ENCODE data around the gene ALX4. TPM values are rescaled to one million over a fixed set of nuclear protein-coding genes. Genes with fewer than 3 reads are reported as not detected.

The ALX4 gene
- total RNA-seq, 3 donors from 2014 or later (not counting 1 experiment from before 2014, with no cell fraction given) = not detected

DNA sequence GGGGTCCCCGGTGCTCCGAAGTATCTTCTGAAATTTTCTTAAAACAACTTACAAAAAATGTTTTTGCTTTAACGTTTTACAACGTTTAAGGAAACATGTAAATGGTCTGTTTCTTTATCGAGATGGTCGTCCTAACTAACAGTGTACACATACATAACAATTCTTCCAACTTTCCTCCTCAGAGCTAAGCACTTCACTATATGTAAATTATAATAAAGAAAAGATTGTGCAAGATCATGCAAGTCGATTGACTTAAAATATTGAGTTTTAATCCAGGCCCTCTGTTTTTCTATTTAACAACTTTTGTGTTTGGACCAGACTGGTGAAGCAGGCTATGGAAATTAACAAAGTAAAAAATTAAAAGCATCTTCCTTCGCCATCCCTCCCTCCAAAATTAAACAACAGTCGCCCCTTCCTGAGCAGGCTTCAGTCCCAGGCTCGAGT lies 4.9 kb downstream of the ALX4 start:
- Mint-ChIP-seq H3K4me3 (peak overlapping the region; percentile 93), H3K27me3 (ENCODE audit: low read depth in 2 of 2) (peaks cover 53 to 65% of the 10 kb centered on the region in 2 donors), H3K4me1 (peaks cover 22 to 31% of the 10 kb centered on the region in 2 donors), H3K27ac (no peak overlapping the region), H3K9me3 (no peaks in the 10 kb centered on the region), H3K36me3 (no peaks in the 10 kb centered on the region)
- ATAC-seq (no peak), DNase-seq (no peak)
- Histone ChIP-seq H3K36me3 (ENCODE audit: control insufficient read depth, insufficient read depth, low read length) (no peaks in the 10 kb centered on the region), H3K4me3 (ENCODE audit: low read length) (peak overlapping the region; percentile 47), H3K4me1 (ENCODE audit: control insufficient read depth, insufficient read depth, low read length) (peaks cover 29% of the 10 kb centered on the region), H3K27ac (ENCODE audit: low read length) (no peak overlapping the region), H3K9me3 (ENCODE audit: control insufficient read depth, insufficient read depth, low read length) (no peaks in the 10 kb centered on the region), H3K27me3 (ENCODE audit: control insufficient read depth, insufficient read depth, low read length) (peaks cover 45% of the 10 kb centered on the region)
- TF ChIP-seq, protein P1, sequence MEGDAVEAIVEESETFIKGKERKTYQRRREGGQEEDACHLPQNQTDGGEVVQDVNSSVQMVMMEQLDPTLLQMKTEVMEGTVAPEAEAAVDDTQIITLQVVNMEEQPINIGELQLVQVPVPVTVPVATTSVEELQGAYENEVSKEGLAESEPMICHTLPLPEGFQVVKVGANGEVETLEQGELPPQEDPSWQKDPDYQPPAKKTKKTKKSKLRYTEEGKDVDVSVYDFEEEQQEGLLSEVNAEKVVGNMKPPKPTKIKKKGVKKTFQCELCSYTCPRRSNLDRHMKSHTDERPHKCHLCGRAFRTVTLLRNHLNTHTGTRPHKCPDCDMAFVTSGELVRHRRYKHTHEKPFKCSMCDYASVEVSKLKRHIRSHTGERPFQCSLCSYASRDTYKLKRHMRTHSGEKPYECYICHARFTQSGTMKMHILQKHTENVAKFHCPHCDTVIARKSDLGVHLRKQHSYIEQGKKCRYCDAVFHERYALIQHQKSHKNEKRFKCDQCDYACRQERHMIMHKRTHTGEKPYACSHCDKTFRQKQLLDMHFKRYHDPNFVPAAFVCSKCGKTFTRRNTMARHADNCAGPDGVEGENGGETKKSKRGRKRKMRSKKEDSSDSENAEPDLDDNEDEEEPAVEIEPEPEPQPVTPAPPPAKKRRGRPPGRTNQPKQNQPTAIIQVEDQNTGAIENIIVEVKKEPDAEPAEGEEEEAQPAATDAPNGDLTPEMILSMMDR (IDR thresholded peaks at IDR 0.05) = no peak
- intact Hi-C loops (cut with micrococcal nuclease) = no loop called here
- 7% methylated on average over 5 of the region's 10 CpGs for WGBS (ENCODE audit: insufficient coverage)

DNA sequence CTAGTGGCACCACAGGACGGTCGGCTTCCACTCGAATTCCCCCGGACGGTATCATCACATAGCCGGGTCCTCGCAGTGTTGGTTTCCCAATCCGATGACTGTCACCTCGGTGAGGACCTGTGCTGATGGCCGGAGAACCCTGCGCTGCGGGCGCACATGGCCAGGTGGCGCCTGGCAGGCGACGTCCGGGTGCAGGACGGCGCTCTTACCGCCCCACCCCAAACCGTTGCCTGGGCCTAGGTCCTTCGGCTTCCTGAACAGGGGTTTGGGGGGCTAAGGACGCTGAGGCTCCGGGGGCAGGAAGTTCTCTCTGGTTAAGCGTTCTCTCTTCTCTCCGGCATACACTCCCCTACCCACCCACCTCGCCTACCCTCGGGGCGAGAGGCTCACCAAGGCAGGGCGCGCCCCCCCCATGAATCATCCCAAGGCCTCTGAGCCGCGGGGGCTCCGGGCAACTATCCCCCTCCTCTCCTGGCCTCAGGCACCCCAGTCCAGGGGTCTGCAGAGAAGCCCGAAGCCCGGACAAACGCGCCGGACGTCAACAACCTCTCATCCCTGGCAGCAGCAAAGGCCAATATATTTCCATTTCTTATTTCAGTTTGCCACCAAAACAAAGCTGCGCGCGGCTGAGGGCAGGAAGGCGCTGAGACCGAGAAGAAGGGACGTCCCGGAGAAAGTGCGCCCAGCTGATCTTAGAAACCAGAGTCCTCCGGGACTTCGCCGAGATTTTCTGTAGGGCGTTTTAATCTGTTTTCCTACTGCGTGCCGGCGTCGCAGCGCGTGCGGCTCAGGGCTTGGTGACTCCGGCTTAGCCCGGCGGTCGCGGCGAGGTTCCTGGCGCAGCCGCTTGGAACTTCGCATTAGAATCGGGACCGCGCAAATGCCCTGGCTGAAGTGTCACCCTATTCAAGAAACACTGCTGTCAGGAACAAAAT lies 5.6 kb downstream of the ALX4 start:
- Histone ChIP-seq H3K9me3 (ENCODE audit: control insufficient read depth, insufficient read depth, low read length) (no peaks in the 10 kb centered on the region), H3K27ac (ENCODE audit: low read length) (no peak overlapping the region), H3K4me3 (ENCODE audit: low read length) (no peak overlapping the region), H3K4me1 (ENCODE audit: control insufficient read depth, insufficient read depth, low read length) (peaks cover 28% of the 10 kb centered on the region), H3K36me3 (ENCODE audit: control insufficient read depth, insufficient read depth, low read length) (no peaks in the 10 kb centered on the region), H3K27me3 (ENCODE audit: control insufficient read depth, insufficient read depth, low read length) (peaks cover 45% of the 10 kb centered on the region)
- H3K36me3 Mint-ChIP-seq = no peaks in the 10 kb centered on the region
- peak overlapping the region; percentile 93 for H3K4me3 Mint-ChIP-seq
- TF ChIP-seq, protein P1 (IDR thresholded peaks at IDR 0.05) = no peak
- DNase-seq (no peak), ATAC-seq (no peak)
- peaks cover 22 to 31% of the 10 kb centered on the region in 2 donors for H3K4me1 Mint-ChIP-seq
- H3K27ac Mint-ChIP-seq = no peak overlapping the region
- 5% methylated on average over 71 of the region's 71 CpGs for WGBS (ENCODE audit: insufficient coverage)
- intact Hi-C loops (cut with micrococcal nuclease) = no loop called here
- H3K27me3 Mint-ChIP-seq (ENCODE audit: low read depth in 2 of 2) = peaks cover 53 to 67% of the 10 kb centered on the region in 2 donors
- H3K9me3 Mint-ChIP-seq = no peaks in the 10 kb centered on the region

DNA sequence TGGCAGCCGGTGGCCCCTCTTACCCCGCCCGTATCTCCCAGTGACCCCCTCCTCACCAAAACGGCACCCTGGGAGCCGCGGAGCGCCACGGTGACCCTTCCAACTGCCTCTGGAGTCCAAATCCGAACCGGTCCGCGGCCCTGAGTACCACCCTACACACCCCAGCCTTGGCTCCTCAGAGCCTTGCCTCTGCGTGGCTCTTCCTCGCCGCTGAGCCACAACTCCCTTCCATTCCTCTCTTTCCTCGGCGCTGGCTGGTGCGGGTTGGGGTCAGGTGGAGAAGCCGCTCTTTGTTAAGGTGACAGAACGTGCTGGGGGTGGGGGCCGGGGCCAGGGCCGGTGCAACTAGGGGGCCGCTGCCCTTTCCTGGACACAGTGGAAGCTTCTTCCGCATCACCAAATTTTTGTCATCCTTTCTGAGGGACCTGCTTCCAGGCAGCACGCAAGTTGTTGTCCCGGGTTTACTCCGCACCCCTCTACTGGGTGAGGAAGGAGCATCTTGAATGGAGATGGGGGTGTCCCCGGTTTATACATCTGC lies 6.5 kb downstream of the ALX4 start:
- WGBS (ENCODE audit: insufficient coverage) = 10% methylated on average over 28 of the region's 28 CpGs
- Histone ChIP-seq H3K4me1 (ENCODE audit: control insufficient read depth, insufficient read depth, low read length) (peaks cover 25% of the 10 kb centered on the region), H3K36me3 (ENCODE audit: control insufficient read depth, insufficient read depth, low read length) (no peaks in the 10 kb centered on the region), H3K9me3 (ENCODE audit: control insufficient read depth, insufficient read depth, low read length) (no peaks in the 10 kb centered on the region), H3K27ac (ENCODE audit: low read length) (no peak overlapping the region), H3K4me3 (ENCODE audit: low read length) (no peak overlapping the region), H3K27me3 (ENCODE audit: control insufficient read depth, insufficient read depth, low read length) (peaks cover 39% of the 10 kb centered on the region)
- peaks cover 22 to 31% of the 10 kb centered on the region in 2 donors for H3K4me1 Mint-ChIP-seq
- H3K9me3 Mint-ChIP-seq = no peaks in the 10 kb centered on the region
- no peak overlapping the region for H3K27ac Mint-ChIP-seq
- intact Hi-C loops (cut with micrococcal nuclease) = no loop called here
- no peaks in the 10 kb centered on the region for H3K36me3 Mint-ChIP-seq
- TF ChIP-seq, protein P1 (IDR thresholded peaks at IDR 0.05) = no peak
- no peak for DNase-seq
- H3K27me3 Mint-ChIP-seq (ENCODE audit: low read depth in 2 of 2) = peaks cover 51 to 61% of the 10 kb centered on the region in 2 donors
- ATAC-seq = no peak
- no peak overlapping the region for H3K4me3 Mint-ChIP-seq
